Lung microvascular endothelial cell (primary cell): ENCODE results near the gene TOX2. TPM values are rescaled to one million over a fixed set of nuclear protein-coding genes. Genes with fewer than 3 reads are reported as not detected.

Experiments
- DNase-seq, 2 donors: peaks; one replicate each; pipeline versions ENCODE4 v3.0.0 to v3.0.0-alpha.2; 2010; ENCODE audit warnings: low read depth in 2 of 2
- total RNA-seq: library from RNA; depleted of rRNA; stranded (reverse); fragments of >200 nt; gene quantifications from 2 replicates; pipeline ENCODE4 v1.2.1, GENCODE V29; 2014

TOX2 gene
- total RNA-seq, 1 donor from 2014 or later: 0.60 TPM

- peak in 1 of 2 donors; percentile 80 for DNase-seq
Observed at GRCh38 chr20:43975096-43975768, 60.6 kb downstream of the TOX2 start.

GRCh38 chr20:43976547-43976946 lies 61.9 kb downstream of the TOX2 start:
- DNase-seq: no peak

- DNase-seq: no peak
Observed at GRCh38 chr20:43977252-43977651, 62.6 kb downstream of the TOX2 start.

GRCh38 chr20:43977962-43978361 lies 63.3 kb downstream of the TOX2 start:
- DNase-seq: no peak

- no peak for DNase-seq
Observed at GRCh38 chr20:43979576-43980105, 65.0 kb downstream of the TOX2 start.

GRCh38 chr20:43981540-43981939 lies 66.9 kb downstream of the TOX2 start:
- DNase-seq: peak in 1 of 2 donors; percentile 60

- no peak for DNase-seq
Observed at GRCh38 chr20:43982016-43982415, 67.4 kb downstream of the TOX2 start.

GRCh38 chr20:43982886-43983285 lies 68.2 kb downstream of the TOX2 start:
- DNase-seq: no peak

- DNase-seq: no peak
Observed at GRCh38 chr20:43983359-43983758, 68.7 kb downstream of the TOX2 start.

GRCh38 chr20:43983904-43984361 lies 69.3 kb downstream of the TOX2 start:
- no peak for DNase-seq

- DNase-seq: peak; percentile 36 to 79
Observed at GRCh38 chr20:43984587-43984986, 69.9 kb downstream of the TOX2 start.

GRCh38 chr20:43985121-43985520 lies 70.5 kb downstream of the TOX2 start:
- no peak for DNase-seq

- peak in 1 of 2 donors; percentile 40 for DNase-seq
Observed at GRCh38 chr20:43985608-43986316, 71.1 kb downstream of the TOX2 start.

- no peak for DNase-seq
Observed at GRCh38 chr20:43987018-43987417, 72.4 kb downstream of the TOX2 start.

- DNase-seq: no peak
Observed at GRCh38 chr20:43987531-43987930, 72.9 kb downstream of the TOX2 start.

- peak in 1 of 2 donors; percentile 28 for DNase-seq
Observed at GRCh38 chr20:43988451-43988850, 73.8 kb downstream of the TOX2 start.

- no peak for DNase-seq
Observed at GRCh38 chr20:43988867-43989266, 74.2 kb downstream of the TOX2 start.

GRCh38 chr20:43991261-43991660 lies 76.6 kb downstream of the TOX2 start:
- DNase-seq: no peak

- no peak for DNase-seq
Observed at GRCh38 chr20:43991982-43992381, 77.3 kb downstream of the TOX2 start.

GRCh38 chr20:43992885-43993284 lies 78.2 kb downstream of the TOX2 start:
- DNase-seq: no peak

- DNase-seq: no peak
Observed at GRCh38 chr20:43993560-43993959, 78.9 kb downstream of the TOX2 start.

- peak in 1 of 2 donors; percentile 28 for DNase-seq
Observed at GRCh38 chr20:43994486-43995100, 79.9 kb downstream of the TOX2 start.
